GM21447 (cell line): ENCODE results near the gene NRROS.
"Not testable (repeated sequence)": the region's sequence is repeated elsewhere in the genome, so short reads cannot be mapped to it uniquely, and the experiment has no call there.

ENCODE experiments used
- ATAC-seq: cut with Tn5 transposase; IDR thresholded peaks from one replicate; pipeline ENCODE4 v1.9.1; 2021; ENCODE audit not compliant: unreplicated experiment

NRROS gene

GRCh38 chr3:196624067-196624790 lies 15.3 kb upstream of the NRROS start:
- no peak for ATAC-seq

GRCh38 chr3:196624907-196625306 lies 14.6 kb upstream of the NRROS start:
- ATAC-seq = no peak

- ATAC-seq = no peak
Measured at GRCh38 chr3:196625331-196625730, 14.2 kb upstream of the NRROS start.

- ATAC-seq = no peak
Measured at GRCh38 chr3:196627918-196628231, 11.6 kb upstream of the NRROS start.

- ATAC-seq = no peak
Measured at GRCh38 chr3:196629228-196629627, 10.3 kb upstream of the NRROS start.

GRCh38 chr3:196631682-196632045 lies 7.8 kb upstream of the NRROS start:
- ATAC-seq = no peak

- ATAC-seq = peak; percentile 67
Measured at GRCh38 chr3:196632046-196632751, 7.3 kb upstream of the NRROS start.

- ATAC-seq = no peak
Measured at GRCh38 chr3:196633555-196634151, 5.8 kb upstream of the NRROS start.

- no peak for ATAC-seq
Measured at GRCh38 chr3:196634224-196634623, 5.3 kb upstream of the NRROS start.

GRCh38 chr3:196634829-196635228 lies 4.7 kb upstream of the NRROS start:
- no peak for ATAC-seq

- no peak for ATAC-seq
Measured at GRCh38 chr3:196636369-196637349, 2.8 kb upstream of the NRROS start.

- not testable (repeated sequence) for ATAC-seq
Measured at GRCh38 chr3:196637941-196638340, 1.6 kb upstream of the NRROS start.

GRCh38 chr3:196638861-196639482 lies 522 bp upstream of the NRROS start:
- ATAC-seq = peak; percentile 1

- no peak for ATAC-seq
Measured at GRCh38 chr3:196640297-196641018, 964 bp downstream of the NRROS start.

GRCh38 chr3:196641333-196642054 lies 2.0 kb downstream of the NRROS start:
- ATAC-seq = no peak

- no peak for ATAC-seq
Measured at GRCh38 chr3:196642434-196642833, 2.9 kb downstream of the NRROS start.

GRCh38 chr3:196643201-196643749 lies 3.8 kb downstream of the NRROS start:
- peak; percentile 73 for ATAC-seq

GRCh38 chr3:196643761-196644160 lies 4.3 kb downstream of the NRROS start:
- no peak for ATAC-seq

- no peak for ATAC-seq
Measured at GRCh38 chr3:196645096-196645495, 5.6 kb downstream of the NRROS start.
